ENCODE results near the gene TMEM92.

Gene TMEM92

DNA sequence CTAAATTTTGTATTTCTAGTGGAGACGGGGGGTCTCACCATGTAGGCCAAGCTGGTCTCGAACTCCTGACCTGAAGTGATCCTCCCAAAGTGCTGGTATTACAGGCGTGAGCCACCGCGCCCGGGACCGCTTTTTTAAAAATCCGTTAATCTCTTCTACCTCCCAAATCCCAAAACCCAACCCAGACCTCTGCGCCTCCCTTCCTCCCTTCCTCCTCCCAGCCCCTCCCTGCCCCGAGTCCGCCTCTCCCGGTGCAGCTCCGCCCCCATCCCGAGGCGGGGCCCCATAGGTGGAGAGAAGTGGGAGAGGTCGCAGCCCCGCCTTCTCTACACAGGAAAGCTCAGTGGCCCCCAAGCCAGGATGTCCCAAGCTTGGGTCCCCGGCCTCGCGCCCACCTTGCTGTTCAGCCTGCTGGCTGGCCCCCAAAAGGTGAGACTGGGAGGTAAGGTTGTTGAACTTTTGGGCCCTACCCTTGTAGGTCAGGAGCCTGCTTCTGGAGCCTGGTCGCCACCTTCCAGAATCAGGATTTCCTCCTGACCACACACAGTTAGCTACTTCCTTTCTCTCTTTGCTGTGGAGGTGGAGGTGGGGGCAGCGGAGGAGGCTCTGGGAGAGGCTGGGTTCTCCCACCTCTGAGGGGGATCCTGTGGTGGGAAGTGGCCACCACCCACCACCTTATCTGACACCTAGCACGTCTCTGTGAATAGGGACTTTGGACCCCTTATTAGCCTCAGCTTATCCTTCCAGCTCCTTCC is at the start of gene TMEM92:
TSS of gene TMEM92 (plus strand) at position 325 of the 755 bp plus-strand sequence. CDS start at position 361, 36 bp downstream.
- no peak for DNase-seq

DNA sequence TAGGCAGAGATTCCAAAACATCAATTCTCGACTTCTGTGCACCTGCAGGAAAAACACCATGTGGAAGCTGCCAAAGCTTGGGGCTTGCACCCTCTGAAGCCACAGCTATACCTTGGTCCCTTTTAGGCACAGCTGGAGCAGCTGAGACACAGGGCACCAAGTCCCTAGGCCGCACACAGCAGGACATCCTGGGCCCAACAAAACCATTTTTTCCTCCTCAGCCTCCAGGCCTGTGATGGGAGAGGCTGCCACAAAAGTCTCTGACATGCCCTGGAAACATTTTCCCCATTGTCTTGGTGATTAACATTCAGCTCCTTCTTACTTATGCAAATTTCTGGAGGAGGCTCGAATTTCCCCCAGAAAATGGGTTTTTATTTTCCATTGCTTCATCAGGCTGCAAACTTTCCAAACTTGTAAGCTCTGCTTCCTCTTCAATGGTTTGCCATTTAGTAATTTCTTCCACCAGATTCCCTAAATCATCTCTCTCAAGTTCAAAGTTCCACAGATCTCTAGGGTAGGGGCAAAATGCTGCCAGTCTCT is 48.5 kb upstream of the TMEM92 start:
- no peak for DNase-seq

DNA sequence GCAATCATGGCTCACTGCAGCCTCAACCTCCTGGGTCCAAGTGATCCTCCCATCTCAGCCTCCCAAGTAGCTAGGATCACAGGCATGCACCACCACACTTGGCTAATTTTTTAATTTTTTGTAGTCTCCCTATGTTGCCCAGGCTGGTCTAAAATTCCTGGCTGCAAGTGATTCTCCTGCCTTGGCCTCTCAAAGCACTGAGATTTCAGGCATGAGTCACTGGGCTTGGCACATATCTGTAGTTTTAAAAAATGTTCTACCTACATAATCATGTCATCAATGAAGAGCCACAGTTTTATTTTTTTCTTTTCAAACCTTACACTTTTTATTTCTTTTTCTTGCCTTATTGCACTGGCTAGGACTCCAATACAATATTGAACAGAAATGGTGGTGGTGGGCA is 39.7 kb upstream of the TMEM92 start:
- DNase-seq: no peak

DNA sequence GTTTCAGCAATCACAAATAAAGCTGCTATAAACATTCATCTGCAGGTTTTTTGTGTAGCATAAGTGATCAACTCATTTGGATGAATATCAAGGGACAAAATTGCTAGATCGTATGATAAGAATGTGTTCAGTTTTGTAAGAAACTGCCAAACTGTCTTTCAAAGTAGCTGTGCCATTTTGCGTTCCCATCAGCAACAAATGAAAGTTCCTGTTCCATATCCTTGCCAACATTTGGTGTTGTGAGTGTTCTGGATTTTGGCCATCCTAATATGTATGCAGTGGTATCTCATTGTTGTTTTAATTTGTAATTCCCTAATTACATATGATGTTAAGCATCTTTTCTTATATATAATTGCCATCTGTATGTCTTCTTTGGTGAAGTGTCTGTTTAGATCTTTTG is 36.4 kb upstream of the TMEM92 start:
- DNase-seq: no peak

DNA sequence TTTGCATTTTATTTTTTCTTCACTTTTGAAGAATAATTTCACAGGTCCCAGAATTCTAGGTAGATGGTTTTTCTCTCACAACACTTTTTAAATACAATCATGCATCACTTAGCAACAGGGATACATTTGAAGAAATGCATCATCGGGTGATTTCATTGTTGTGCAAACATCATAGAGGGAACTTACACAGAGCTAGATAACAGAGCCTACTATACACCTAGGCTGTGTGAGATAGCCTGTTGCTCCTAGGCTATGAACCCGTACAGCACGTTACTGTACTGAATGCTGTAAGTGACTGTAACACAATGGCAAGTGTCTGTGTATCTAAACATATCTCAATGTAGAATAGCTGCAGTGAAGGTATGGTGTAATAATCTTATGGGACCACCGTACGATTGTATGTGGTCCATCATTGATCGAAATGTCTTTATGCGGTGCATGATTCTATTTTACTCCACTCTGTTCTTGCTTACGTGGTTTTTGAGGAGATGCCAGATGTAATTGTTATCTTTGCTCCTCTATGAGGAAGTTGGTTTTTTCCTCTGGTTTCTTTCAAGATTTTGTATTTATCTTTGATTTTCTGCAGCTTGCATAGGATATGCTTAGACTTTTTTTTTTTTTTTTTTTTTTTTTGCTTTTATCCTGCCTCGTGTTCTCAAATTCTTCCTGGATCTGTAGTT is 35.5 kb upstream of the TMEM92 start:
- no peak for DNase-seq

DNA sequence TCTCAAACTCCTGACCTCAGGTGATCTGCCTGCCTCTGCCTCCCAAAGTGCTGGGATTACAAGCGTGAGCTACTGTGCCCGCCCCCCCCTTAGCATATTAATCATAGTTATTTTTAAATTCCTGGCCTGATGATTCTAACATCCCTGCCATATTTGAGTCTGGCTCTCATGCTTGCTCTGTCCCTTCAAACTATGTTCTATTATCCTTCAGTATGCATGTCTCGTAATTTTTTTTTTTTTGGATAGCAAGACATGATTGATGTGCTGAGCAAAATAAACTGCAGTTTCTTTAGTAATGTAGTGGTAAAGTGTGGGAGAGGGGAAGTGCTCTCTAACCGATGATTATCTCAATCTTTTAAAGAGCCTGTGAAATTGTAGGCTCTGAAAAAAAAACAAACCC is 34.3 kb upstream of the TMEM92 start:
- DNase-seq: no peak

DNA sequence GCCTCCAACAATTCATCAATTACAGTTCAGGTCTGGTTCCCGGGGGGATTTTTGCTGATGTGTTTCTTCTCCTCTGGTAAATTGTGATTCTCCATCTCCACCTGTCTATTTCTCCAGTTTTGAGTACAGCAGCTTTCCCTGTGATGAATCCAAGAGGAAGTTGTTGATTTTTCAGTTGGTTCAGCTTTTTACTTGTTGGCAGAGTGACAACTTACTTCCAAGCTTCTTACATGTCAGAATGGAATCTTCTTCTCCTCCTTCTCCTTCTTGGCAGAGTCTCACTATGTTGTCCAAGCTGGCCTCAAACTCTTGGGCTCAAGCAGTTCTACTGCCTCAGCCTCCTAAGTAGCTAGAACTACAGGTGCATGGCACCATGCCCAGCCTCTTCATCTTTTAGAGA is 33.4 kb upstream of the TMEM92 start:
- DNase-seq: no peak

DNA sequence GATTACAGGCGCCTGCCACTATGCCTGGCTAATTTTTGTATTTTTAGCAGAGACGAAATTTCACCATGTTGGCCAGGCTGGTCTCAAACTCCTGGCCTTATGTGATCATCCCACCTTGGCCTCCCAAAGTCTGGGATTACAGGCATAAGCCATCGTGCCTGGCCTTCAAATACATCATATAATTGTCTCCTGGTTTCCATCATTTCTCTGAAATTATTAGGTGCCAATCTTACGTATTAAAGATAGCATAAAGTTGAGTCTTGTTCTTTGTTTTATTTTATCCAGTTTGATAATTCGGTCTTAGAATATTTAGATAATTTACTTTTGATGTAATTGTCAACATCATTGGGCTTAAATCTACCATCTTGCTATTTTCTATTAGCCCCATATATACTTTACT is 32.8 kb upstream of the TMEM92 start:
- DNase-seq: no peak

DNA sequence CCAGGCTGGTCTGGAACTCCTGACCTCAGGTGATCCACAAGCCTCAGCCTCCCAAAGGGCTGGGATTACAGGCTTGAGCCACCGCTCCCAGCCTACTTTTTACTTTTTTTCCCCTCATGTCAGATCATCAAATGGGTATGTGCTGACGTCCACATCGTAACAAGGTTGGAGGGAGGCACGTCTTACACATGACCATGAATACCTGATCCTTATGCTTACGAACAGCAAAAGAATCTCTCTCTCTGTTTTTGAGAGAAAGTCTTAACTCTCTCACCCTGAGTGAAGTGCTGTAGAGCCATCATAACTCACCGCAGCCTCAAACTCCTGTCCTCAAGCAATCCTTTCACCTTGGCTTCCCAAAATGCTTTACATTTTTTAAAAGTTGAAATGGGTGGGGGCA is 29.5 kb upstream of the TMEM92 start:
- DNase-seq: no peak

DNA sequence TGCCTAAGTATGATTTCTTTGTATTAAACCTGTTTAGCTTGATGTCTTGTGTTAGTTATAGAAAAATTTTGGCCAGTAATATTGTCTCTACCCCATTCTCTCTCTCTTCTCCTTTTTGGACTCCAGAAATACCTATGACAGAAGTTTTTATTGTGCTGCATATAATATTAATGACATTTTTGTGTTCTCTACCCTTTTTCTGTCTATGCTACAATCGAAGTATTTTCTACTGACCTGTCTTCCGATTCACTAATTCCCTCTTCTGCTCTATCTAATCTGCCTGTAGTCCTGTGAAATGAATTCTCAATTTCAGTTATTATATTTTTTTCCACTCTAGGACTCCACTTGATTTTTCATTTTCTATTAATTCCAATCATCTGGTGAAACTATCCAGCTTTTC is 26.0 kb upstream of the TMEM92 start:
- DNase-seq: no peak

DNA sequence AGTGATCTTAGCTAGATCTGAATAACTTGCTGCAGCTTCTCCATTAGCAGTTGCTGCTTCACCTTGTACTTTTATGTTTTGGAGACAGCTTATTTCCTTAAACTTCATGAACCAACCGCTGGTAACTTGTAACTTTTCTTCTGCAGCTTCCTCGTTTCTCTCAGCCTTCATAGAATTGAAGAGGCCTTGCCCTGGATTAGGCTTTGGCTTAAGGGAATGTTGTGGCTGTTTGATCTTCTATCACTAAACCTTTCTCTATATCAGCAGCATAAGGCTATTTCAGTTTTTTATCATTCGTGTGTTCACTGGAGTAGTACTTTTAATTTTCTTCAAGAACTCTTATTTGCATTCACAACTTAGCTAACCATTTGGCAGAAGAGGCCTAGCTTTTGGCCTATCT is 21.5 kb upstream of the TMEM92 start:
- DNase-seq: no peak

DNA sequence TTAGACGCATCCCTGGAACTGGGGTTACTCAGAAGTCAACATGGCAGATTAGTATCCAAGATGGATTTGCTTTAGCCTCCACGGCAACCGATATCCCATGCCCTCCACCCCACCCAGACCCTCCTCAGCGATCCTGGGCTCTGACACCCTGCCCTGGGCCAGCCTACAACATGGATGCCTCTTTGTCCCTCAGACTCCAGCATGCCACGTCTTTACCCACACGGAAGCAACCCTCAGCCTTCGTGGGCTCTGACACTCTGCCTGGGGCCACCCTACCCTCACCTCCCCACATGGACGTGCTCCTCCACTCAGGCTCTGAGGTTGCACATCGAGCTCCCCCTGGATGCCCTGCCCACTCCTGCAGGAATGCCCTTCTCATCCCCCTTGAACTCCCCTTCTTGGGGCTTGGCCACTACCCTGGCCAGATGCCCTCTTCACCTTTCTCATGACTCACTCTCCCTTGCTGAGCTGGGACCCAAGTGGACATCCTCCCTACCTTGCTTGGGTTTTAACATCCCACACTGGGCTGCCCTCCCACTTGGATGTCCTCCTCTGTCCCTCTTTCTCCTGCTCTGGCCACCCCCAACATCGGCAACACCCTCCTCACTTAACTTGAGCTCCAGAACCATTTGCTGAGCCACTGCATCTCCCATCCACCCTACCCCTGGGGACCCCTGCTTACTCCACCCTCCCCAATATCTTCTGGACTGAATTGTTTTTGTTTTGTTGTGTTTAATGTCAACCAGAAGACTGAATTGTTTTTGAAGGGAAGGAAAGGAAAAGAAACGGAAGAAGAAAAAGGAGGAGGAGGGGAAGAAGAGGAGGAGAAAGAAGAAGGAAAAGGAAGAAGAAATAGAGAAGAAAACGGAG is 18.3 kb upstream of the TMEM92 start:
- DNase-seq: no peak

DNA sequence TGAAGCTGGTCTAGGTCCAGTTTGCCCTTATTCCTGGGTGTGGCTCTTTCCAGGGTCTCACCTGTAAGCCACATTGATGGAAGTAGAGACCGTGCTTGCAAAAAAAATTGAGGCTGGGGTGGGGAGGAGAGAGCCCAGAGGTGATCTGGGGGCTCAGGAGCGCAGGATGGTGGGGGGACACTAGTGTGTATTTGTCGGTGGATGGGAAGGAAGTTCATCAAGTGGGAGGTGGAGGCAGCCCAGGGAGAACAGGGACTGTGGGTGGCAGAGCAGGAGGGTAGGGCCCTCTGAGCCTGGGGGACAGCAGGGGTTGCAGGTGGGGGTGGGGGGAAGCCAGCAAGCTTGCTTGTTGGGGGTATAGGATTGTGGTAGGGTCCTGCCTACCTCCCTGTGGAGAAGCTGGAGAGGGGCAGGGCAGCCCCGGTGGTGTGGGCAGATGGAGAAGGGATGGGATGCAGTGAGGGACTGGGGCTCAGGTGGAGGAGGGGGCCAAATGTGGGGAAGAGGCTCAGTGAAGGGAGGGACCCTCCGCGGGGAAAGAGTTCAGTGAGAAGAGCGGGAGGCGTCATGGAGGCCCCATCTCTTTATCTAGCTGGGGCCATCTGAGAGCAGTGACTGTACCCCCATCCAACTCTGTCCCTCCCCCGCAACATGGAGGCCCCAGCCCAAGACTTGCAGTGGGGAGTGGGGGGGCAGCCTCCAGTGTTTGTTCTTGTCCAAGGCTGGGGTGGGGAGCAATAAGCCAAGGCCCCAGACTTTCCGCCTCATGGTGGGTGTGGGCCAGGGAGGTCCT is 17.2 kb upstream of the TMEM92 start:
- no peak for DNase-seq

DNA sequence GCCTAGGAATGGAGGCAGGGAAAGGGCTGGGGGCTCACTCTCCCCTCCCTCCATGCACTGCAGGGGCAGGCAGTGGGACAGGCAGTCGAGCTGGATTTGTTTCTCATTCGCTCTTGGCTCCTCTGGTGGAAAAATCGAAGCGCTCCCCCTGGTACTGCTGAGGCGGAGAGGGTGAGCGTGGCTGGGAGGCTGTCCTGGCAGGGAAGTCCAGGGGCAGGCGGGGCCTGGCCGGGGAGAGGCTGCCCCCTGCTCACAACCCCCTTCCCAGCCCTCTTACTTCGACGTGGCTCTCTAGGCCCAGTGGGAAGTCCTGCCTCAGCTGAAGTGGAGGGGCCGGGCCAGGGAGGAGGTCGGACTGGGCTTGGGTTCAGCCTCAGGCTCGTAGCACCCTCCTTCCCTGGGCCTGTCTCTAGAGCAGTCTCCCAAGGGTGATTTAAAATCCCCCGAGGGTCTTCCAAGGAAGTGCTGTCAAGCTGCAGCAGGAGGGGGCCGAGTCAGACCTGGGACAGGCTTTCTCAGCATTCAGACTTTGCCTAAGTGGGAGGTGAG is 16.5 kb upstream of the TMEM92 start:
- no peak for DNase-seq

DNA sequence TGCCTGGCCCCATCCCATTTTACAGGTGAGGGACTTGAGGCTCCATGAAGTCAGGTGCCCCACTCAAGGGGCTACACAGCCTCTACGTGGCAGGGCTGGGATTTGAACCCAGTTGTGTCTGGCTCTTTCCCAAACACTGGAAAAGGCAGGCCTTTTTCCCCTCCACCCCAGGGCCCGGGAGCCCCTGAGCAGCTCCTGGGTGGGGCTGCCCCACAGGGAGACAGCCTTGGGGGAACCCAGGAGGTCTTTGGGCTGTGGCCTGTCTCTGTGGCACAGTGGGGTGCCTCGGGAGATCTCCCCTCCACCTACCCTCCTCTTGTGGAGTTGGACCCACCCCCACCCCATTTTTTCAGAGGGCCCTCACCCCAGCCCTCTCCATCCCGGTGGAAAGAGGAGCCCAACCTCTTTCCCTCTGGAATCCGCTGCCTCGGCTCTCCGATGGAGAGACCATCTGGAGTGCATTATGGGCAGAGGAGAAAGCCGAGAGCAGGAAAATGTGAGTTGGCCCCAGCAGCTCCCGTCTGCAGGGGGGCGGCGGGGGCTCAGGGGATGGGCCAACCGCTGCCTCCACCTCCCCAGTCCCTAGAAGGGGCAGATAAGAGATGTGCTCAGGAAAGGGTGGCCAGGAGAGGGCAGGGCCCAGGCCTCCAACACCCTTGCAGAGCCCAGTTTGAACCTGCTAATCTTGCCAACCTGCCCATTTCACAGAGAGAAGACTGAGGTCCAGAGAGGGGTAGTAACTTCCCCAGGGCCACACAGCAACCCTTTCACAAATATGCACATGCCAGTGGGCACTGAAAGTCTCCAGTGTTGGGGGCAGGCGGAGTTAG is 15.4 kb upstream of the TMEM92 start:
- no peak for DNase-seq

DNA sequence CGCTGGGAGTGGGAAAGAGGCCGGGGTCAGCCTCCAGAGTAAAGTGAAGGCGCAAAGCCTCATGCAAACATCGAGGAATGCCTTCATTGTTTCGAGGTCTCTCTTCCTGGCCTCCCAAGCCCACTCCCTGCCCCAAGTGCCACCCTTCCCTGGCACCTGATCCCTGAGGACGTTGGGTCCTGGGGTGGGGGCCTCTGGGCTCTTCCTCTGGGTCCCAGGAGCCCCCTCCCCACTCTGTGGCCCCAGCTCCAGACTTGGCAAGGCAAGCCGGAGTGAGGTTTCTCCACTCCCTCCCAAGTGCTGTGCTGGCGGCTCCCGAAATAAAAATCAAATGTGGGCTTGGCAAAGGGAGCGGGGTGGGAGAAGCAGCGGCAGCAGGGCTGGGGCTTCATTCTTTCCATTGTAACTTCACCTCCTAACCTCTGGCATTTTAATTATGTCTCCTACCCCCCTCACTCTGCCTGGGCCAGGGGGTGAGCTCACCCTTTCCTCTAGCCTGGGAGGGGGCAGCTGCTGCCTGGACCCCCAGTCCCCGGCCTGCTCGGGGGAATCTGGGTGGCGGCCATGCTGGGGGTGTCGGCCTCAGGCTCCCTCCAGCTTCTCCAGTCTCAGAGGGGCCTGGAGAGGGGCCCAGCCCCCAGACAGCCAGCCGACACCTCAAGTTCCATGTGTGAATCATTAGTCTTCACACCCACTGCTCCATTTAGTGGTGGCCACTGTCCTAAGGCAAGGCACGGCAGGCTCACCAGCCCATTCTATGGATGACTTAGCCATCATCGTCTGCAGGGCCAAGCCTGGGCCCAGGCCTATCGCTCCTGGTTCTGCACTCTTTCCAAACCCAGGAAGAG is 14.6 kb upstream of the TMEM92 start:
- no peak for DNase-seq

DNA sequence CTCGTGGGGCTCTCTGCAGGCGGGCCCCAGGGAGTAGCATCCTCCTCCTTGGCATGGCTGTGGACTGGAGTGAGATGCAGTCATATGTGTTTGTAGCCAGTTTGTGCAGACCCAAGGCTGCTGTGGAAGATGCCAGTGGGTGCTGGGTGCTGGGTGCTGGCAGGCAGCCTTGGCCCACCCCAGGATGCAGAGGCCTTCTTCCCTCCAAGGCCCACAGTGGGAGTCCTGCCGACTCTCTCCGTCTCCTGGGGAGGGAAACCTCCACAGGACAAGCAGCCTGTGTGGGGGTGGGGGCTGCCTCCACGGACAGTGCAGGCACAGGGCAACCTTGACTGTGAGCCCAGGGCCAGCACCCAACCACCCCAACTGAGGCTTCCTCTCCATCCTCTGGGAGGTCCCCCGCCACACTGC is 13.8 kb upstream of the TMEM92 start:
- no peak for DNase-seq

DNA sequence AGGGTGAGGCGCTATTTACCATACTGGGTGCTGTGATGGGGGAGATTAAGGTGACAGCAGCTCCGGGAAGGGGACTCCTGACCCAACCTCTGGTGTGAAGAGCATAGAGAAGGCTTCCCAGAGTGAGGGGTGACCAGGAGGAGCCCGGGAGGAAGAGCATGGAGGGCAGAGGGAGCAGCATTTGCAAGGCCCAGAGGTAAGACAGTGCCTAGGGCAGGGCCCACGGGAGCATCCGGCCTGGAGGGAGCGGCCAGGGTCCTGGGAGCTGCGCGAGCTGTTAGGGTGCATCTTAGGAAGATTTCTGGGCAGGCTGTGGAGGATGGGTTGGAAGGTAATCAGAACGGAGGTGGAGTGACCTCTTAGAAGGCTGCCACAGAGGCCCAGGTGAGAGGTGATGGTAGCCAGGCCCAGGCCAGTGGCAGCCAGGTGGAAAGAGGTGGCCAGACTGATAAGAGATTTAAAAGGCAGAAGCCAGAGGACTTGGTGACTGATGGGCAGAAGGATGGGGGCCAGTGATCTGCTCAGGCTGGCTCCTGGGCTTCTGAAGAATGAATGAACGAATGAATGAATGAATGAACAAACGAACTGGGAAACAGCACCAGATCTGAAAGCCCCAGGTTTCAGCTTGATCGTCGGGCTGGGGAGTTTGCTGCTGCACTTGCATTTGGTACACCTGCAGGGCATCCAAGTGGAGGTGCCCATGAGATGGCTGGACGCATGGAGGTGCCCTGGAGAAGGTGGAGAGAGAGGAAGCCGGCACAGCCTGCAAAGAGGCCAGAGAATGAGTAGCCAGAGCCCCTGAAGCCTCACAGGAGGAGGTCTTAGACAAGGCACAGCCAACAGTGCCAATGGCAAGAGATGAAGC is 13.0 kb upstream of the TMEM92 start:
- no peak for DNase-seq

Measured in NCI-H2171 (cell line).